Measurements from ENCODE around the gene PDIA6. TPM values are rescaled to one million over a fixed set of nuclear protein-coding genes. Genes with fewer than 3 reads are reported as not detected.
A peak's percentile ranks its signal among the peaks of the same experiment; 100 is the strongest.

The PDIA6 gene
- total and polyA plus RNA-seq, 10 of the 15 experiments (the other 5 are each of a cell fraction or from before 2014, with no cell fraction given), result 148 to 526 (median 209) TPM

GRCh38 chr2:10777842-10778723, 34.5 kb downstream of the PDIA6 start:
- no peak overlapping the region for H3K27ac ChIP-seq (ENCODE audit: control insufficient read depth, insufficient read depth)
- no peak overlapping the region for H3K4me3 ChIP-seq
- ChIA-PET POLR2A (no interaction called here), RAD21 (ENCODE audit: unreplicated experiment) (no interaction called here), SMC1A (ENCODE audit: uncharacterized antibody, unreplicated experiment) (no interaction called here), CTCF (no interaction called here)
- no peak overlapping the region for H2AFZ ChIP-seq (ENCODE audit: control insufficient read depth, low read depth, low read length)
- H3K9me3 ChIP-seq (replicated peaks; ENCODE audit: control insufficient read depth, insufficient read depth, low read length), result no peaks in the 10 kb centered on the region
- no peak for TF ChIP-seq SREBF2 (IDR thresholded peaks at IDR 0.05; ENCODE audit: low read length)
- no peak for TF ChIP-seq ZNF217 (IDR thresholded peaks at IDR 0.05)
- no peak for TF ChIP-seq FOXM1 (IDR thresholded peaks at IDR 0.05; ENCODE audit: low read depth, low read length)
- TF ChIP-seq GATAD2B (conservative IDR thresholded peaks at IDR 0.05; ENCODE audit: low read depth), result no peak
- peak; percentile 18; the same call in 1 of the 2 replicates for TF ChIP-seq POLR2A (IDR thresholded peaks at IDR 0.05; ENCODE audit: low read depth, low read length)
- no peak for TF ChIP-seq E2F8 (IDR thresholded peaks at IDR 0.05; ENCODE audit: low read depth, partially characterized antibody)
- no peak for TF ChIP-seq SREBF1 (IDR thresholded peaks at IDR 0.05; ENCODE audit: low read length)
- DNase-seq (ENCODE audit: low read depth, low spot score), result no peak
- H3K36me3 ChIP-seq (ENCODE audit: control insufficient read depth in 2 of 2, insufficient read depth in 2 of 2, low read length in 1 of 2), result peaks cover 21 to 29% of the 10 kb centered on the region in 2 experiments
- no peaks in the 10 kb centered on the region for H4K20me1 ChIP-seq (ENCODE audit: control insufficient read depth, insufficient read depth)
- FAIRE-seq, result no peak
- intact Hi-C loops (cut with micrococcal nuclease; ENCODE audit: unreplicated experiment), result no loop called here
- H3K27me3 ChIP-seq (replicated peaks in 1 of 2; ENCODE audit: control insufficient read depth in 2 of 2, insufficient read depth in 2 of 2, low read length in 1 of 2), result no peaks in the 10 kb centered on the region
- in situ Hi-C loops (cut with MboI), result no loop called here
- H3K4me2 ChIP-seq (ENCODE audit: control insufficient read depth, insufficient read depth), result no peak overlapping the region
- no peaks in the 10 kb centered on the region for H3K79me2 ChIP-seq (ENCODE audit: control insufficient read depth, insufficient read depth, low read length)
- H3K4me1 ChIP-seq (ENCODE audit: control insufficient read depth, insufficient read depth, low read length), result no peaks in the 10 kb centered on the region
- ATAC-seq, result no peak
- no TSS peak for BruUV-seq (replicated peaks)
- no peak overlapping the region for H3K9ac ChIP-seq (ENCODE audit: control insufficient read depth, insufficient read depth, low read length)
- 87% methylated on average over 27 of the region's 27 CpGs for WGBS (ENCODE audit: insufficient coverage, insufficient replicate concordance, low lambda C conversion rate, missing lambda C conversion rate)

All from GM12878 (cell line).